ENCODE results near the gene TMEM92. TPM values are rescaled to one million over a fixed set of nuclear protein-coding genes. Genes with fewer than 3 reads are reported as not detected.

Gene TMEM92
- under 1 TPM in 2 of 4 donors, not detected in 2; 0.12 to 0.76 TPM for total RNA-seq

DNA sequence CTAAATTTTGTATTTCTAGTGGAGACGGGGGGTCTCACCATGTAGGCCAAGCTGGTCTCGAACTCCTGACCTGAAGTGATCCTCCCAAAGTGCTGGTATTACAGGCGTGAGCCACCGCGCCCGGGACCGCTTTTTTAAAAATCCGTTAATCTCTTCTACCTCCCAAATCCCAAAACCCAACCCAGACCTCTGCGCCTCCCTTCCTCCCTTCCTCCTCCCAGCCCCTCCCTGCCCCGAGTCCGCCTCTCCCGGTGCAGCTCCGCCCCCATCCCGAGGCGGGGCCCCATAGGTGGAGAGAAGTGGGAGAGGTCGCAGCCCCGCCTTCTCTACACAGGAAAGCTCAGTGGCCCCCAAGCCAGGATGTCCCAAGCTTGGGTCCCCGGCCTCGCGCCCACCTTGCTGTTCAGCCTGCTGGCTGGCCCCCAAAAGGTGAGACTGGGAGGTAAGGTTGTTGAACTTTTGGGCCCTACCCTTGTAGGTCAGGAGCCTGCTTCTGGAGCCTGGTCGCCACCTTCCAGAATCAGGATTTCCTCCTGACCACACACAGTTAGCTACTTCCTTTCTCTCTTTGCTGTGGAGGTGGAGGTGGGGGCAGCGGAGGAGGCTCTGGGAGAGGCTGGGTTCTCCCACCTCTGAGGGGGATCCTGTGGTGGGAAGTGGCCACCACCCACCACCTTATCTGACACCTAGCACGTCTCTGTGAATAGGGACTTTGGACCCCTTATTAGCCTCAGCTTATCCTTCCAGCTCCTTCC is at the start of gene TMEM92:
TMEM92 (plus strand) TSS at position 325 of the 755 bp plus-strand sequence; CDS start at position 361, 36 bp downstream.
- DNase-seq = no peak
- 33 to 52% methylated on average over 6 to 12 of the region's 23 CpGs for WGBS, 2 donors
- TF ChIP-seq, protein P1, sequence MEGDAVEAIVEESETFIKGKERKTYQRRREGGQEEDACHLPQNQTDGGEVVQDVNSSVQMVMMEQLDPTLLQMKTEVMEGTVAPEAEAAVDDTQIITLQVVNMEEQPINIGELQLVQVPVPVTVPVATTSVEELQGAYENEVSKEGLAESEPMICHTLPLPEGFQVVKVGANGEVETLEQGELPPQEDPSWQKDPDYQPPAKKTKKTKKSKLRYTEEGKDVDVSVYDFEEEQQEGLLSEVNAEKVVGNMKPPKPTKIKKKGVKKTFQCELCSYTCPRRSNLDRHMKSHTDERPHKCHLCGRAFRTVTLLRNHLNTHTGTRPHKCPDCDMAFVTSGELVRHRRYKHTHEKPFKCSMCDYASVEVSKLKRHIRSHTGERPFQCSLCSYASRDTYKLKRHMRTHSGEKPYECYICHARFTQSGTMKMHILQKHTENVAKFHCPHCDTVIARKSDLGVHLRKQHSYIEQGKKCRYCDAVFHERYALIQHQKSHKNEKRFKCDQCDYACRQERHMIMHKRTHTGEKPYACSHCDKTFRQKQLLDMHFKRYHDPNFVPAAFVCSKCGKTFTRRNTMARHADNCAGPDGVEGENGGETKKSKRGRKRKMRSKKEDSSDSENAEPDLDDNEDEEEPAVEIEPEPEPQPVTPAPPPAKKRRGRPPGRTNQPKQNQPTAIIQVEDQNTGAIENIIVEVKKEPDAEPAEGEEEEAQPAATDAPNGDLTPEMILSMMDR (IDR thresholded peaks at IDR 0.05) = no peak
- no peak for TF ChIP-seq POLR2A (IDR thresholded peaks at IDR 0.05)
- Histone ChIP-seq H3K27ac (peak within 1 kb of the TSS; percentile 55 to 86 (median 78)), H3K36me3 (no peaks in the 10 kb centered on the region), H3K27me3 (peaks cover 0 to 32% (median 0%) of the 10 kb centered on the region in 4 donors), H3K9me3 (no peaks in the 10 kb centered on the region), H3K4me3 (peak within 1 kb of the TSS; percentile 46 to 73 (median 60)), H3K4me1 (peaks cover 15 to 73% (median 18%) of the 10 kb centered on the region in 3 donors)
- intact Hi-C loops (cut with DNase I) = loop anchor here (5.0 kb wide), 1 partner anchor 72 kb away; the partner anchor contains the start of gene COL1A1

DNA sequence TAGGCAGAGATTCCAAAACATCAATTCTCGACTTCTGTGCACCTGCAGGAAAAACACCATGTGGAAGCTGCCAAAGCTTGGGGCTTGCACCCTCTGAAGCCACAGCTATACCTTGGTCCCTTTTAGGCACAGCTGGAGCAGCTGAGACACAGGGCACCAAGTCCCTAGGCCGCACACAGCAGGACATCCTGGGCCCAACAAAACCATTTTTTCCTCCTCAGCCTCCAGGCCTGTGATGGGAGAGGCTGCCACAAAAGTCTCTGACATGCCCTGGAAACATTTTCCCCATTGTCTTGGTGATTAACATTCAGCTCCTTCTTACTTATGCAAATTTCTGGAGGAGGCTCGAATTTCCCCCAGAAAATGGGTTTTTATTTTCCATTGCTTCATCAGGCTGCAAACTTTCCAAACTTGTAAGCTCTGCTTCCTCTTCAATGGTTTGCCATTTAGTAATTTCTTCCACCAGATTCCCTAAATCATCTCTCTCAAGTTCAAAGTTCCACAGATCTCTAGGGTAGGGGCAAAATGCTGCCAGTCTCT is 48.5 kb upstream of the TMEM92 start:
- Histone ChIP-seq H3K4me3 (no peak overlapping the region), H3K4me1 (peaks cover 9 to 25% (median 23%) of the 10 kb centered on the region in 3 donors), H3K27ac (no peak overlapping the region), H3K27me3 (peaks cover 0 to 3% (median 0%) of the 10 kb centered on the region in 4 donors), H3K9me3 (peaks cover 0 to 11% (median 0%) of the 10 kb centered on the region in 3 donors), H3K36me3 (no peaks in the 10 kb centered on the region)
- no peak for DNase-seq
- 69 to 81% methylated on average over 2 to 3 of the region's 3 CpGs for WGBS, 2 donors
- TF ChIP-seq POLR2A (IDR thresholded peaks at IDR 0.05) = no peak
- intact Hi-C loops (cut with DNase I) = no loop called here

DNA sequence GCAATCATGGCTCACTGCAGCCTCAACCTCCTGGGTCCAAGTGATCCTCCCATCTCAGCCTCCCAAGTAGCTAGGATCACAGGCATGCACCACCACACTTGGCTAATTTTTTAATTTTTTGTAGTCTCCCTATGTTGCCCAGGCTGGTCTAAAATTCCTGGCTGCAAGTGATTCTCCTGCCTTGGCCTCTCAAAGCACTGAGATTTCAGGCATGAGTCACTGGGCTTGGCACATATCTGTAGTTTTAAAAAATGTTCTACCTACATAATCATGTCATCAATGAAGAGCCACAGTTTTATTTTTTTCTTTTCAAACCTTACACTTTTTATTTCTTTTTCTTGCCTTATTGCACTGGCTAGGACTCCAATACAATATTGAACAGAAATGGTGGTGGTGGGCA is 39.7 kb upstream of the TMEM92 start:
- TF ChIP-seq, protein P1 (IDR thresholded peaks at IDR 0.05) = no peak
- no peak for TF ChIP-seq POLR2A (IDR thresholded peaks at IDR 0.05)

DNA sequence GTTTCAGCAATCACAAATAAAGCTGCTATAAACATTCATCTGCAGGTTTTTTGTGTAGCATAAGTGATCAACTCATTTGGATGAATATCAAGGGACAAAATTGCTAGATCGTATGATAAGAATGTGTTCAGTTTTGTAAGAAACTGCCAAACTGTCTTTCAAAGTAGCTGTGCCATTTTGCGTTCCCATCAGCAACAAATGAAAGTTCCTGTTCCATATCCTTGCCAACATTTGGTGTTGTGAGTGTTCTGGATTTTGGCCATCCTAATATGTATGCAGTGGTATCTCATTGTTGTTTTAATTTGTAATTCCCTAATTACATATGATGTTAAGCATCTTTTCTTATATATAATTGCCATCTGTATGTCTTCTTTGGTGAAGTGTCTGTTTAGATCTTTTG is 36.4 kb upstream of the TMEM92 start:
- H3K4me3 ChIP-seq = no peak overlapping the region
- peaks cover 0 to 9% (median 0%) of the 10 kb centered on the region in 3 donors for H3K4me1 ChIP-seq
- no peak for TF ChIP-seq POLR2A (IDR thresholded peaks at IDR 0.05)
- TF ChIP-seq, protein P1 (IDR thresholded peaks at IDR 0.05) = no peak
- H3K36me3 ChIP-seq = no peaks in the 10 kb centered on the region
- peaks cover 0 to 8% (median 0%) of the 10 kb centered on the region in 4 donors for H3K27me3 ChIP-seq
- no peak for DNase-seq
- H3K9me3 ChIP-seq = no peaks in the 10 kb centered on the region
- 15 to 34% methylated on average over 2 of the region's 2 CpGs for WGBS, 2 donors
- intact Hi-C loops (cut with DNase I) = no loop called here
- H3K27ac ChIP-seq = no peak overlapping the region

More for the DNA sequence above, 39.7 kb upstream of the TMEM92 start:
- Histone ChIP-seq H3K9me3 (no peaks in the 10 kb centered on the region), H3K4me3 (no peak overlapping the region), H3K36me3 (no peaks in the 10 kb centered on the region), H3K27me3 (peaks cover 0 to 13% (median 0%) of the 10 kb centered on the region in 4 donors), H3K27ac (no peak overlapping the region), H3K4me1 (no peaks in the 10 kb centered on the region)
- intact Hi-C loops (cut with DNase I) = no loop called here
- no peak for DNase-seq

DNA sequence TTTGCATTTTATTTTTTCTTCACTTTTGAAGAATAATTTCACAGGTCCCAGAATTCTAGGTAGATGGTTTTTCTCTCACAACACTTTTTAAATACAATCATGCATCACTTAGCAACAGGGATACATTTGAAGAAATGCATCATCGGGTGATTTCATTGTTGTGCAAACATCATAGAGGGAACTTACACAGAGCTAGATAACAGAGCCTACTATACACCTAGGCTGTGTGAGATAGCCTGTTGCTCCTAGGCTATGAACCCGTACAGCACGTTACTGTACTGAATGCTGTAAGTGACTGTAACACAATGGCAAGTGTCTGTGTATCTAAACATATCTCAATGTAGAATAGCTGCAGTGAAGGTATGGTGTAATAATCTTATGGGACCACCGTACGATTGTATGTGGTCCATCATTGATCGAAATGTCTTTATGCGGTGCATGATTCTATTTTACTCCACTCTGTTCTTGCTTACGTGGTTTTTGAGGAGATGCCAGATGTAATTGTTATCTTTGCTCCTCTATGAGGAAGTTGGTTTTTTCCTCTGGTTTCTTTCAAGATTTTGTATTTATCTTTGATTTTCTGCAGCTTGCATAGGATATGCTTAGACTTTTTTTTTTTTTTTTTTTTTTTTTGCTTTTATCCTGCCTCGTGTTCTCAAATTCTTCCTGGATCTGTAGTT is 35.5 kb upstream of the TMEM92 start:
- Histone ChIP-seq H3K4me3 (no peak overlapping the region), H3K27me3 (peaks cover 0 to 8% (median 0%) of the 10 kb centered on the region in 4 donors), H3K9me3 (no peaks in the 10 kb centered on the region), H3K27ac (no peak overlapping the region), H3K36me3 (no peaks in the 10 kb centered on the region), H3K4me1 (peaks cover 0 to 9% (median 0%) of the 10 kb centered on the region in 3 donors)
- TF ChIP-seq POLR2A (IDR thresholded peaks at IDR 0.05) = no peak
- TF ChIP-seq, protein P1 (IDR thresholded peaks at IDR 0.05) = no peak
- DNase-seq = no peak
- 50 to 55% methylated on average over 9 of the region's 9 CpGs for WGBS, 2 donors
- intact Hi-C loops (cut with DNase I) = no loop called here

Measured in esophagus squamous epithelium (tissue), 5 donors.